Anterior cingulate cortex (tissue), 58 donors: ENCODE results near the gene SEMA6A.

ENCODE experiments used
- DNase-seq, 58 donors: peaks; one replicate each; lab custom pipeline; 2025; lab: John Stamatoyannopoulos, UW

Gene SEMA6A

GRCh38 chr5:116574367-116575325 lies at the start of gene SEMA6A:
TSS of gene SEMA6A (minus strand) at chr5:116574823. CDS start at chr5:116504944, 69,879 bp downstream.
- peak; percentile 65 to 95 (median 88) for DNase-seq

- DNase-seq = peak in 20 of 58 donors; percentile 0 to 40 (median 15)
Measured at GRCh38 chr5:116622375-116623050, 47.9 kb upstream of the SEMA6A start.

DNA sequence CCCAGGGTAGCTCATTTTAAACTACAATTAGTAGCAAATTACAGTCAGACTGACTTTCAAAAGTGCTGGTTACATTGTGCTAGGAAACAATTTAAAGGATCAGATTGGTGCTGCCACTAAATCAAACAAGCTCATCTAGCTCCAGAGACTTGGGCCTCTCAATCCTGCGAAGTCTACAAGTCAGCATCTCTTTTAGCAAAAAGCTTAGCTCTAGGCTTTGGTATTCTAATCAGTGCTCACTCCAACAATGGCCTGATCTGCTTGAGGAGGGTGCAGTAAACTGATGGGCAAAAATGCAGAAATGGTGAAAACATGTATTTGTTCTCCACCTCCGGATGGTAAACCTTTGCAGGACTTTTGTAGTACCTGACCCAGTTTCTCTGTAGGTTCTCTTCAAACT lies 47.0 kb upstream of the SEMA6A start:
- no peak for DNase-seq

- DNase-seq = no peak
Measured at GRCh38 chr5:116616876-116617275, 42.3 kb upstream of the SEMA6A start.

GRCh38 chr5:116614603-116614920 lies 39.9 kb upstream of the SEMA6A start:
- no peak for DNase-seq

GRCh38 chr5:116613445-116613844 lies 38.8 kb upstream of the SEMA6A start:
- DNase-seq = peak in 1 of 58 donors; percentile 12

DNA sequence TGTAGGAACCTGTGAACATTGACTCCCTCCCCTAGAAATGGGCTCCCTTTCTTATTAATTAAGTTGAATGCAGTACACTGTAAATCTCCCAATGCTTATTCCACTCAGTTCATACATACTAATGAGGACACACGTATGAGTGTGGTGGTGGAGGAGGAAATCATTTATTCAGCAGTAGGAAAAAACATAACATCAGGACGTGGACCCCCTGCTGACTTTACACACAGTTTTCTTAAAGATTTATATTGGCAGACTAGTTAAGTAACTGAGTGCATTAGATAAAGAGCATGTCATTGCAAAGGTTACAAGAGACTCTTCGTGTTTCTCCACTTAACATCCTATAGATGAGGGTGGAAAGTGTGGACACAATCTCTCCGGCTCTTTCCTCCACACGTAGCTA lies 37.8 kb upstream of the SEMA6A start:
- no peak for DNase-seq

GRCh38 chr5:116605310-116606070 lies 30.9 kb upstream of the SEMA6A start:
- peak in 38 of 58 donors; percentile 7 to 72 (median 30) for DNase-seq

GRCh38 chr5:116604805-116605204 lies 30.2 kb upstream of the SEMA6A start:
- no peak for DNase-seq

- DNase-seq = no peak
Measured at GRCh38 chr5:116600876-116601275, 26.3 kb upstream of the SEMA6A start.

DNA sequence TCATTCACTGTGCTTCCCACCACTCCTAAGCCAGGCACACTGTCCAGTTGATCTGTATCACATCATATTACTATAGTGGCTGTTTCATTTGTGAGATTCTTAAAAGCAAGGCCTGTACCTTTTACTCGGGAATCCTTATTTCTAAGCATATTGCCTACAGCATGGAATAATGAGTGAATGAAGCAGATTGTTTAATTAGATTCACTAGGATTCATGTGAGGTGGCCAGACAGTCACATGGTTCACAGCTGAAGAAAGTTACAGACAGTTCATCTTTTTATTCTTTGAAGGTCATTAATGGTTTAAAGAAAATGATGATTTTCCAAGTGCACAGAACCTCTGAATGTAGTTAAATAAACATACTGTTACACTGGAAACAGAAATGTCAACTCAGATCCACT lies 24.3 kb upstream of the SEMA6A start:
- DNase-seq = no peak

DNA sequence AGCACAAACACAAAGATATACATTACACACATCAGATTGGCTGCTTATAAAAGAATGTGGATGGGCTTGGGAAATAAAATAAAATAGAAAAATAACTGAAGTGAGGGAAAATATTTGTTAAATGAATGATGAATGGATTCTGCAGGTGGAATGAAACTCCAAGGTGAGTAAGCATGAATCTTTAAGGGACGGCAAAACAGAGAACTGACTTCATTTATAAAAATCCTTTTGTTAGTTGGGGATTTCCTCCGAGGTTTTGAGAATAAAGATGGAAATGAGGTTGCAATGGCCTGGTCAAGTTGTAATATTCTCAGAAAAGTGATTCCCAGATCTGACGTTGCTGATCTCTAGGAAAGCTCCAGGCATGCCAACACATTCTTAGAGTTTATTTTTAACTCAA lies 20.9 kb upstream of the SEMA6A start:
- DNase-seq = no peak

- DNase-seq = no peak
Measured at GRCh38 chr5:116593340-116593739, 18.7 kb upstream of the SEMA6A start.

GRCh38 chr5:116585227-116585626 lies 10.6 kb upstream of the SEMA6A start:
- no peak for DNase-seq

- DNase-seq = no peak
Measured at GRCh38 chr5:116583862-116584222, 9.2 kb upstream of the SEMA6A start.

DNA sequence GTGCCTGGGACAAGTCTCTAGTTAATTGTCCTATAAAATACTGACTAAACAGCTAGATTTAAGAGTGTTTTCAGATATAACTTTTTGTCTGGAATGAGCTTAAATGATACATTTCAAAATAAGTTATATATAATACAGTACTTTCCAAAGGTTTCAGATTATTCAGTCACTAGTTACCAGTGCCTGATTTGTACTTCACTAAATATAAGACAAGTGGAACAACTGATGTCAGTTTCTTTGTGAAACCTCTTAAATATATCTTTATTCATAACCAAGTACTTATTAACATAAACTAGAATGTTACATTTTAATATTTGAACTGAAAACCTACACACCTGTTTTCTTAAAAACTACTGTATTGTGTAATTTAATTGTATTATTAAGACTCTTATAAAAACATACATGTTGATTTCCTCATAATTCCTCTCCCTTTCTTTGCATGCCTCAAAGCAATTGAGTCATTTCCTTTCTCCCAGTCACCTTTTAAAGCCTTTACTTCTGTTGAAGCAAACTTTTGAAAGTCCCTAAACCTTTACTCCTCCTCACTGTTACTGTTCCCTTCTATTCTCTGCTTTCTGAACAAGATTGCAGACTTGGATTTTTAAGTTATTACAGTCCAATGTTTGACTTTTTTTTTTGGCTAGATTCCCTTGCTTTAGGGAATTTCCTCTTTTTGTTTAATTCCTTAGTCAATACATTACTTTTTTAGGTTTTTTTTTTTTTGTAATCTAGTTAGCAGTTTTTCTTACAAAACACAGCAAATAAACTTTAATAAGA lies 8.7 kb upstream of the SEMA6A start:
- DNase-seq = no peak

DNA sequence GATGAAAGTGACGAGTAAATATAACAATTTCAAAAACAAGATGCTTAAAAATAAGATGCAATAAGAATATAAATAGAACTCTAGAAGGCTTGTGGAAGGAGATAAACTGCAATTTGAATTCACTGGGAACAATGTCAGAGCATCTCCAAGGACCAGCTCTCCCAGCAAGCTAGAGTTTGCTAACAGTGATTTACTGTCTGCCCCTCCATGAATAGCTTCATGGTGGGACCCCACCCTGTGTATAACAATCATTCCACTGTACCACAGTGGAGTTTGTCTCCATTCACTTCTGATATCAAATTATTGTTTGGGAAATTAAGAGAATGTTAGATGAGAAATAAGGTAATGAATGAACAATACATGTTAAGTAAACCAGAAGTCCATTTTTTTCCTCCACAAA lies 7.3 kb upstream of the SEMA6A start:
- DNase-seq = no peak

DNA sequence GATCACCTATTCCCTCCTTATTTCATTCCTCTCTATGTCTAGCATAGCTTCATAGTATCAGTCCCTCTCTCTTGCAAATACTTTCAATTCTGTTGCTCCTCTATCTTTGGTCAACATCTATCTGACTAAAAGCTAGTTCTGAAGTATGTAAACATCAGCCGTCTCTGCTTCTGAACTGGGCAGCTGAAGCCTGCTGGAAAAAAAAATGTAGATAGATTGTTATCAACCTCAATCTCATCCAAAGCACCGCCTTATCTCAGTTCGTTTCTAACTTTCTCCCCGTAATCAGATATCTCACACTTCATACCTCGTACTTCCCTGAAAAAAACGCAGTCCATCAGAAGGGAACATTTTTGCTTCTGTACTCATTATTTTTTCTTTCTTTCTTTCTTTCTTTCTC lies 4.5 kb upstream of the SEMA6A start:
- DNase-seq = no peak

- DNase-seq = no peak
Measured at GRCh38 chr5:116578676-116579075, 4.1 kb upstream of the SEMA6A start.

DNA sequence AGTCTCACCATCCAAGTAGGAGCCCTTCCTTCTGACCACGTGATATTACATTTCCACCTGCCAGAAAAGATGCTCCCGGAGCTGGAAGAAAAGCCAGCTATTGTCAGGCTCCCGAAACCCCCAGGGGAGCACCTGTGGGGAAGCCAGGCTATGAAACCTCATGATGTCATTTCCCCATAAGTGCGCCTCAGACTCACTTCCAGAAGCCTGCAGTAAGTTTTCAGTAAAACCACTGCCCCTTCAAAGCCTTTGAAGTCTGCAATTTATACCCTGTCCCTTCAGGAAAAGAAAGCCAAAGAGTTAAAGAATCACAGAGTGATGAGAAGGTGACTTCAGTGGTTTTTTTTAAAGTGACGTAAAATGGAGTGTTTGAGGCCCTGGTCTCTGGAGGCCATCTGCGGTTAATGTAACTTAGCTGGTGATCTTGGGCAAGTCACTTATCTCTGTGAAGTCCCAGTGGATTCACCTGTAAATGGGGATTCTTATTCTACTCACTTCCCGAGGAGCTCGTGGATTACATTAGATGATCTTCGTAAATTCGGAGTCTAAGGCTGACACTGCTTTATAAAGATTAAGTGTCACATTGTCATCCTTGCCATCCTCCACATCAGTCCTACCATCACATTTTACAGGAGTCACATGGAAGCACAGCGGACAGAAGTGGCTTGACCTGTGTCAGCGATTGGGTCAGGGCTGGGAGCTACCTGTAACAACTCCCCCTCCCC lies 2.6 kb upstream of the SEMA6A start:
- no peak for DNase-seq
